WTC11 (cell line): ENCODE results near the gene ADGRG3. TPM values are rescaled to one million over a fixed set of nuclear protein-coding genes. Genes with fewer than 3 reads are reported as not detected.

Source experiments
- ATAC-seq: fragments of 200-7000 bp; cut with Tn5 transposase; 2 replicates; pipeline ENCODE4 v1.10.0; 2021; ENCODE audit warnings: mild to moderate bottlenecking, moderate library complexity
- CTCF ChIA-PET: fragments of 300-600 bp; sonication (Branson Sonifier 250); formaldehyde crosslinking; loops from one replicate; lab custom pipeline; 2021; ENCODE audit warnings: antibody characterized with exemption; lab: Charles Lee
- POLR2A ChIA-PET: fragments of 350-600 bp; sonication (Branson Sonifier 250); formaldehyde crosslinking; loops from one replicate; lab custom pipeline; 2021; ENCODE audit warnings: antibody characterized with exemption; lab: Charles Lee
- DNase-seq: peaks from one replicate; pipeline ENCODE4 v3.0.0; 2021; ENCODE audit warnings: low spot score
- H3K27ac Mint-ChIP-seq: 2 replicates; pipeline ENCODE4 v1.8.0; 2021; ENCODE audit warnings: mixed read lengths
- H3K27me3 Mint-ChIP-seq: 2 replicates; pipeline ENCODE4 v1.8.0; 2021; ENCODE audit warnings: low read depth, mild to moderate bottlenecking, moderate library complexity, mixed read lengths
- H3K36me3 Mint-ChIP-seq: 2 replicates; pipeline ENCODE4 v1.8.0; 2021; ENCODE audit warnings: mixed read lengths
- H3K4me1 Mint-ChIP-seq: 2 replicates; pipeline ENCODE4 v1.8.0; 2022; ENCODE audit warnings: mixed read lengths
- H3K4me3 Mint-ChIP-seq: 2 replicates; pipeline ENCODE4 v1.8.0; 2021; ENCODE audit warnings: mild to moderate bottlenecking, moderate library complexity, mixed read lengths
- H3K9me3 Mint-ChIP-seq: 2 replicates; pipeline ENCODE4 v1.8.0; 2021; ENCODE audit warnings: mixed read lengths
- AFF4 ChIP-seq: sonication (generic); formaldehyde crosslinking; IDR thresholded peaks from 2 replicates; pipeline ENCODE4 v1.8.1; 2023; ENCODE audit warnings: mild to moderate bottlenecking, missing genetic modification reagents, borderline replicate concordance
- AR ChIP-seq: fragments of 250-450 bp; sonication (Bioruptor Pico); IDR thresholded peaks from 2 replicates; pipeline ENCODE4 v1.9.0; 2021; ENCODE audit warnings: mild to moderate bottlenecking
- ARID4B ChIP-seq: sonication (generic); formaldehyde crosslinking; IDR thresholded peaks from 2 replicates; pipeline ENCODE4 v1.8.0; 2023; ENCODE audit warnings: missing genetic modification reagents, mild to moderate bottlenecking, borderline replicate concordance
- ATF3 ChIP-seq: sonication (generic); formaldehyde crosslinking; conservative IDR thresholded peaks from 2 replicates; pipeline ENCODE4 v1.8.1; 2022; ENCODE audit warnings: mild to moderate bottlenecking, missing genetic modification reagents
- CDX4 ChIP-seq: fragments of 250-450 bp; sonication (Bioruptor Pico); IDR thresholded peaks from 2 replicates; pipeline ENCODE4 v1.9.0; 2021; ENCODE audit warnings: moderate library complexity, mild to moderate bottlenecking, inconsistent platforms, borderline replicate concordance
- CTCF ChIP-seq: fragments of 200-600 bp; IDR thresholded peaks from 2 replicates; pipeline ENCODE4 v1.8.0; 2022; ENCODE audit warnings: antibody characterized with exemption
- ETV6 ChIP-seq: sonication (generic); formaldehyde crosslinking; IDR thresholded peaks from 2 replicates; pipeline ENCODE4 v1.8.1; 2022; ENCODE audit warnings: mild to moderate bottlenecking, missing genetic modification reagents
- FOXK1 ChIP-seq: sonication (generic); formaldehyde crosslinking; IDR thresholded peaks from 2 replicates; pipeline ENCODE4 v1.8.0; 2022; ENCODE audit warnings: mild to moderate bottlenecking, moderate library complexity, missing genetic modification reagents
- GTF2I ChIP-seq: fragments of 250-450 bp; sonication (Bioruptor Pico); conservative IDR thresholded peaks from 2 replicates; pipeline ENCODE4 v1.4.0; 2021; ENCODE audit warnings: mild to moderate bottlenecking
- NR1H2 ChIP-seq: sonication (generic); formaldehyde crosslinking; IDR thresholded peaks from 2 replicates; pipeline ENCODE4 v1.9.0; 2021; ENCODE audit warnings: mild to moderate bottlenecking, moderate library complexity, missing genetic modification reagents
- NR3C1 ChIP-seq: sonication (generic); formaldehyde crosslinking; conservative IDR thresholded peaks from 2 replicates; pipeline ENCODE4 v1.8.1; 2023; ENCODE audit warnings: low read depth, mild to moderate bottlenecking, missing genetic modification reagents
- OVOL2 ChIP-seq: fragments of 250-450 bp; sonication (Bioruptor Pico); IDR thresholded peaks from 2 replicates; pipeline ENCODE4 v1.9.0; 2021; ENCODE audit warnings: mild to moderate bottlenecking, borderline replicate concordance
- USF1 ChIP-seq: sonication (generic); formaldehyde crosslinking; IDR thresholded peaks from 2 replicates; pipeline ENCODE4 v1.8.0; 2022; ENCODE audit warnings: mild to moderate bottlenecking, missing genetic modification reagents
- ZBTB21 ChIP-seq: sonication (generic); formaldehyde crosslinking; IDR thresholded peaks from 2 replicates; pipeline ENCODE4 v1.8.1; 2023; ENCODE audit warnings: mild to moderate bottlenecking, missing genetic modification reagents, borderline replicate concordance
- ZNF121 ChIP-seq: sonication (generic); formaldehyde crosslinking; IDR thresholded peaks from 2 replicates; pipeline ENCODE4 v1.8.0; 2023; ENCODE audit warnings: missing genetic modification reagents
- ZNF416 ChIP-seq: fragments of 250-450 bp; sonication (Bioruptor Pico); IDR thresholded peaks from 2 replicates; pipeline ENCODE4 v1.9.0; 2021; ENCODE audit warnings: mild to moderate bottlenecking, inconsistent platforms
- ZNF532 ChIP-seq: fragments of 250-450 bp; sonication (Bioruptor Pico); IDR thresholded peaks from 2 replicates; pipeline ENCODE4 v1.9.0; 2021; ENCODE audit warnings: mild to moderate bottlenecking, borderline replicate concordance
- total RNA-seq: library from RNA; stranded (reverse); gene quantifications from 3 replicates; pipeline ENCODE4 v1.2.3, GENCODE V29; 2021

ADGRG3 gene
- total RNA-seq, 1 experiment from 2014 or later: 0.44 TPM

GRCh38 chr16:57634171-57634570, 33.9 kb upstream of the ADGRG3 start:
- no peak for DNase-seq
- Mint-ChIP-seq H3K9me3 (no peaks in the 10 kb centered on the region), H3K36me3 (no peaks in the 10 kb centered on the region), H3K4me1 (peaks cover 3% of the 10 kb centered on the region), H3K27ac (no peak overlapping the region), H3K27me3 (peaks cover 4% of the 10 kb centered on the region), H3K4me3 (no peak overlapping the region)
- ATAC-seq: no peak
- POLR2A ChIA-PET: no interaction called here
- CTCF ChIA-PET: interaction anchor here (1.2 to 3.3 kb wide), 4 partner anchors 14 to 58 kb away, joined by 3 to 11 read pairs (median 4); no protein-coding TSS in a partner anchor
- no peak for TF ChIP-seq NR1H2 (CRISPR knock-in tag)
- no peak for TF ChIP-seq ZNF416
- TF ChIP-seq ARID4B (CRISPR knock-in tag): no peak
- TF ChIP-seq ETV6 (CRISPR knock-in tag): no peak
- no peak for TF ChIP-seq NR3C1 (CRISPR knock-in tag)
- no peak for TF ChIP-seq ZNF121 (CRISPR knock-in tag)
- no peak for TF ChIP-seq USF1 (CRISPR knock-in tag)
- no peak for TF ChIP-seq AR (CRISPR knock-in tag)
- no peak for TF ChIP-seq CDX4 (CRISPR knock-in tag)
- TF ChIP-seq ZNF532 (CRISPR knock-in tag): no peak
- no peak for TF ChIP-seq FOXK1 (CRISPR knock-in tag)
- TF ChIP-seq ATF3: no peak
- no peak for TF ChIP-seq OVOL2 (CRISPR knock-in tag)
- TF ChIP-seq ZBTB21 (CRISPR knock-in tag): no peak
- no peak for TF ChIP-seq GTF2I (CRISPR knock-in tag)
- TF ChIP-seq CTCF: no peak
- TF ChIP-seq AFF4 (CRISPR knock-in tag): no peak
